NCI-H146 (cell line): ENCODE results near the gene OR8B4.
"Not testable (repeated sequence)": the region's sequence is repeated elsewhere in the genome, so short reads cannot be mapped to it uniquely, and the experiment has no call there.

Experiments used
- DNase-seq: peaks from one replicate; lab custom pipeline; 2025; lab: John Stamatoyannopoulos, UW

Gene OR8B4

GRCh38 chr11:124424384-124424921, at the start of gene OR8B4:
OR8B4 (minus strand) TSS chr11:124424871; CDS start chr11:124424871, 0 bp downstream.
- no peak for DNase-seq

GRCh38 chr11:124474079-124474478, 49.4 kb upstream of the OR8B4 start:
- DNase-seq = no peak

GRCh38 chr11:124473476-124473875, 48.8 kb upstream of the OR8B4 start:
- no peak for DNase-seq

GRCh38 chr11:124470561-124471227, 46.0 kb upstream of the OR8B4 start:
- no peak for DNase-seq

GRCh38 chr11:124467381-124467927, 42.8 kb upstream of the OR8B4 start:
- no peak for DNase-seq

GRCh38 chr11:124465368-124465767, 40.7 kb upstream of the OR8B4 start:
- DNase-seq = no peak

- DNase-seq = no peak
Observed at GRCh38 chr11:124463990-124464389, 39.3 kb upstream of the OR8B4 start.

GRCh38 chr11:124463324-124463723, 38.7 kb upstream of the OR8B4 start:
- DNase-seq = no peak

- no peak for DNase-seq
Observed at GRCh38 chr11:124460459-124460858, 35.8 kb upstream of the OR8B4 start.

GRCh38 chr11:124459379-124459778, 34.7 kb upstream of the OR8B4 start:
- DNase-seq = not testable (repeated sequence)

GRCh38 chr11:124454552-124454951, 29.9 kb upstream of the OR8B4 start:
- no peak for DNase-seq

GRCh38 chr11:124446916-124447315, 22.2 kb upstream of the OR8B4 start:
- DNase-seq = no peak

- no peak for DNase-seq
Observed at GRCh38 chr11:124445646-124446150, 21.0 kb upstream of the OR8B4 start, which contains the start of gene OR8B8. OR8B8 (minus strand) TSS chr11:124445696; CDS start chr11:124441085, 4,611 bp downstream.

- DNase-seq = no peak
Observed at GRCh38 chr11:124442847-124443246, 18.2 kb upstream of the OR8B4 start.

GRCh38 chr11:124442442-124442841, 17.8 kb upstream of the OR8B4 start:
- no peak for DNase-seq

GRCh38 chr11:124441519-124441918, 16.8 kb upstream of the OR8B4 start:
- no peak for DNase-seq

- no peak for DNase-seq
Observed at GRCh38 chr11:124441081-124441480, 16.4 kb upstream of the OR8B4 start.

GRCh38 chr11:124440608-124441007, 15.9 kb upstream of the OR8B4 start:
- no peak for DNase-seq

- no peak for DNase-seq
Observed at GRCh38 chr11:124434699-124435098, 10.0 kb upstream of the OR8B4 start.

GRCh38 chr11:124429599-124429998, 4.9 kb upstream of the OR8B4 start:
- no peak for DNase-seq

GRCh38 chr11:124421043-124421442, 3.6 kb downstream of the OR8B4 start:
- no peak for DNase-seq

GRCh38 chr11:124415356-124415923, 9.2 kb downstream of the OR8B4 start:
- DNase-seq = peak; percentile 10

- no peak for DNase-seq
Observed at GRCh38 chr11:124409906-124410305, 14.8 kb downstream of the OR8B4 start.
